GM19023 (cell line): ENCODE results near the gene MRPL12.
"Not testable (repeated sequence)": the region's sequence is repeated elsewhere in the genome, so short reads cannot be mapped to it uniquely, and the experiment has no call there.

Experiments
- ATAC-seq: cut with Tn5 transposase; IDR thresholded peaks from one replicate; pipeline ENCODE4 v1.9.1; 2021; ENCODE audit warnings: mild to moderate bottlenecking, moderate library complexity; ENCODE audit not compliant: unreplicated experiment

Gene MRPL12

GRCh38 chr17:81702934-81703746 is at the start of gene MRPL12:
Gene MRPL12 (plus strand): TSS chr17:81703367. CDS start chr17:81703502, 135 bp downstream.
- peak; percentile 72 for ATAC-seq

GRCh38 chr17:81655378-81656117 is 47.6 kb upstream of the MRPL12 start:
- no peak for ATAC-seq

DNA sequence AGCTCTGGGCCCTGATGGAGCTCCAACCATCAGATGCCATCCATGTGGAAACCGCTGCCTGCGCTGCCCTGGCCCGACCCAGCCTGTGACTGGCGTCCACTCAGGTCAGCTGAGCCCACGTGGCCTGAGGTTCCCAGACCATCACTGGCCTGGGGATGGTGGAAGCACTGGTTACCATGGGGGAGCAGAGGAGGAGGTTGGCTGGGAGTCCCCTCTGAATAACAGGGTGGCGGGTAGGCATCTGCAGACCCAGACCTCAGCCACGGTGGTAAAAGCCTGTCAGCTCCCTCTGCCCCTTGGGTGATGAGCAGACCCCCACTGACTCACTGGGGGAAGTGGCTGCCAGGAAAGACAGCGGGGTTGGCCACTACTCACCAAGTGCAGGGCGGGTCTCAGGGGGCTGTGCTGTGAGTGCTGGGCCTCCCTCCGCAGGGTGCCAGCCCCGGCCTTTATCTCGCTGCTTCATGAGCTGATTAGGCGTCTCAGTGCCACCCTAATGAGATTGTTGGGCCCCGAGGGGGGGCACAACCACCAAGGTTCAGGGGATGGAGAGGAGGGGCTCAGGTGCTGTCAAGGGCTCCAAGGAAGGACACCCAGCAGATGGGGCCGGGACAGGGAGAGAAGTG is 46.9 kb upstream of the MRPL12 start, which contains the start of gene PDE6G:
PDE6G (minus strand) TSS at position 425 of the 626 bp plus-strand sequence. CDS start 3,237 bp downstream, outside the sequence.
- ATAC-seq: no peak

GRCh38 chr17:81656835-81657234 is 46.3 kb upstream of the MRPL12 start:
- no peak for ATAC-seq

DNA sequence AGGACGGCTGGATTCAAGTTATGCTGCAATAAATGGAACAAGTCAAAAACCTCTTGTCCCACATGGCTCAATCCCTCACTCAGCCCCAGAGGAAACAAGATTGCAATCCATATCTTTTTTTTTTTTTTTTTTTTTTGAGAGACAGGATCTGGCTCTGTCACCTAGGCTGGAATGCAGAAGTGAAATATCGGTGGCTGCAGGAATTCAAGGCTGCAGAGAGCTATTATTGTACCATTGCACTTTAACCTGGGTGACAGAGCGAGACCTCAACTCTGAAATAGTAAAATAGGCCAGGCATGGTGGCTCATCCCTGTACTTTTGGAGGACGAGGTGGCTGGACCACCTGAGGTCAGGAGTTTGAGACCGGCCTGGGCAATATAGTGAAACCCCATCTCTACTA is 44.1 kb upstream of the MRPL12 start:
- no peak for ATAC-seq

DNA sequence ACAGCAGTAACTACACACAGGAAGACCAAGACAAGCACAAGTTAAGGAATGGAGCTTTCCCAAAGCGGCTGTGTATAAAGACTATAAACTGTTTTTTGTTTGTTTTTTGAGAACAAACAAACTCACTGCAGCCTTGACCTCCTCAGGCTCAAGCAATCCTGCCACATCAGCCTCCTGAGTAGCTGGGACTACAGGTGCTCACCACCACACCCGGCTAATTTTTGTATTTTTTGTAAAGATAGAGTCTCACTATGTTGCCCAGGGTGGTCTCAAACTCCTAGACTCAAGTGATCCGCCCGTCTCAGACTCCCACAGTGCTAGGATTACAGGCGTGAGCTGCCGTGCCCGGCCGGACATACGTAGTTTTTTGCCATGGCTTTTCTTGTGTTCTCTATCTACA is 42.7 kb upstream of the MRPL12 start:
- ATAC-seq: no peak

DNA sequence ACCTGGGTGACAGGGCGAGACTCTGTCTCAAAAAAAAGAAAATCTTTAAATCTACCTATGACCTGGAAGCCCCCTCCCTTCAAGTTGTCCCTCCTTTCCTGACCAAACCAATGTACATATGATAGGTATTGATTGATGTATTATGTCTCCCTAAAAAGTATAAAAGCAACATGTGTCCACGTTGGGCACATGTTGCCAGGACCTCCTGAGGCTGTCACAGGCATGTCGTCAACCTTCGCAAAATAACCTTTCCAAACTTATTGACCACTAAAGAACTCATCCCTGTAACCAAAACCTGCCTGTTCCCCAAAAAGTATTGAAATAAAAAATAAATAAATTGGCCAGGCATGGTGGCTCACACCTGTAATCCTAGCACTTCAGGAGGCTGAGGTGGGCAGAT is 41.2 kb upstream of the MRPL12 start:
- no peak for ATAC-seq

GRCh38 chr17:81664051-81664470 is 39.1 kb upstream of the MRPL12 start:
- ATAC-seq: no peak

GRCh38 chr17:81665205-81666091 is 37.7 kb upstream of the MRPL12 start:
- no peak for ATAC-seq

DNA sequence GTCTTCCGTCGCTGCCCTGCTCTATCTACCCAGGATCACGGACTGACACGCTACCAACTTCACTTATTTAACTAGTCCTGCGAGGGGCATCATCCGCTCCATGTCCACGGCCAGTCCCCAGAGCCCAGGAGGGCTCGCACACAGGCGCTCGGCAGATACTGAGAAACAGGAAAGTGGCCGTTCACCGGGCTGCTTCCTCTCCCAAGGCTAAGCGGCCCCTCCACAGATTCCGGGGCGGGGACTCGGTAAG is 37.1 kb upstream of the MRPL12 start:
- ATAC-seq: peak; percentile 8

GRCh38 chr17:81666342-81667191 is 36.6 kb upstream of the MRPL12 start, which contains the start of the genes CCDC137 and OXLD1:
Gene CCDC137 (plus strand): TSS chr17:81666737. CDS start chr17:81666767, 30 bp downstream.
Gene OXLD1 (minus strand): TSS chr17:81666605. CDS start chr17:81666577, 28 bp downstream.
- ATAC-seq: peak; percentile 89

GRCh38 chr17:81667754-81668153 is 35.4 kb upstream of the MRPL12 start:
- no peak for ATAC-seq

DNA sequence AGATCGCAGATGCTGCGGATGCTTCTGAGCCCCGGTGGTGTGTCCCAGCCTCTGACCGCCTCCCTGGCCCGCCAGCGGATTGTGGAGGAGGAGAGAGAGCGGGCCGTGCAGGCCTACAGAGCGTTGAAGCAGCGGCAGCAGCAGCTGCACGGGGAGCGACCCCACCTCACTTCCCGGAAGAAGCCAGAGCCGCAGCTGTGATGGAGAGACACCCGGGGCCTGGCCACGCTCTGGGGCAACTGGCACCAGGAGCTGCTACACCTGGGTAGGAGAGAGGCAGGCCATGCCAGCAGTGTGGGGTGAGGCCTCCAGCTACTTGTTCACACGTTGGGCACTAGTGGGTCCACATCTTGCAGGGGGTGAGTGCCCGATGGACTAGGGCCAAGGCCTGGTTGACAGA is 30.7 kb upstream of the MRPL12 start:
- ATAC-seq: no peak

- no peak for ATAC-seq
Observed at GRCh38 chr17:81672954-81673353, 30.2 kb upstream of the MRPL12 start.

DNA sequence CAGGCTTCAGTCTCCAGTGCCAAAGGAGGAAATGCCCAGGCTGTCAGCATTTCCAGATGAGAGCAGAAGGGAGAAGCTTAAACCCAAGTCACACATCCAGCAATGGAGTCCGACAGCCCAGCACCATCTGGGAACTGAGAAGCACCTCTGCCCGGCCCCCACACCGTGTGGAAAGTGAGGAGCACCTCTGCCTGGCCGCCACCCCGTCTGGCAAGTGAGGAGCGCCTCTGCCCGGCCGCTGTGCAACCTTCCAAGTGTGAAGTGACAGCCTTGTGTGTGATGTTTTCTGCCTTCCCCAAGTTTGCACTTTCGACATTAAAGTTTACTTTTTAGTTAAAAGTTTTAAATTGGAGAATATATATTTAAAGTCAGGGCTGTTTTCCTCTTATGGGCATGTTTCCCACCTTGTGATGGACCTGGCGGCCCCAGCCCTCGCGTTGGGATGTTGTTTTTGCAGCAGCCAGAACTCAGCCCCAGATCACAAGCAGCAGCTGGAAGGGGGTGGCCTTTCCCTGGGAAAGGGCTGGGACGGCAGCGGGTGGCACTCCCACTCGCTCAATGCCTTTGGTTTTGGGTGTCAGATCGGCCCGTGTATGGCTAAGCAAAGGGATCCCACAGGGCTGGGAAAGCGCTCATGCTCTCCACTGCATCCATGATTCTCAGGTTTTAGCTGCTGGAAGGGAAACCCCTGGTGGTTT is 29.5 kb upstream of the MRPL12 start:
- no peak for ATAC-seq

DNA sequence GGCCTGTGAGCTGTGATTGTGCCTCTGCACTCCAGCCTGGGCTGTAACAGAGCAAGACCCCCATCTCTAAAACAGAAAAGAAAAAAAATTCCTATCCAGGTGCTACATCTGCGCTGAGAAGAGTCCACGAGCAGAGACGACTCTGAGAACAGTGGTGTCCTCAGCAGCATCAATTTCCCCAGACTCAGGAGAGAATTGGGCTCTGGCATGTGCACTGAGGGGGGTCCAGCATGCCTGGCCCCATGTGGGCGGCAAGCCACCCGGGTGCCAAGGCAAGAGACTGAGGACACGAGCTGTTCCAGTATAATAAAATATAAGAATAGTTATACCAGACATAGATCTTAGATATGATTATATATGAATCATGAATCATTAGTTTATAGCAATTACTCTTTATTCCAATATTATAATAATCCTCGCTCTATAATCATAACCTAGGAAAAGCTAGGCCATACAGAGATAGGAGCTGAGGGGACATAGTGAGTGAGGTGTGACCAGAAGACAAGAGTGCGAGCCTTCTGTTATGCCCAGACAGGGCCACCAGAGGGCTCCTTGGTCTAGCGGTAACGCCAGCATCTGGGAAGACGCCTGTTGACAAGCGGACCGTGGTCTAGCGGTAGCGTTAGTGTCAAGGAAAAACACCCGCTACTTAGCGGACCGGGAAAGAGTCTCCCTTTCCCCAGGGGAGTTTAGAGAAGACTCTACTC is 27.5 kb upstream of the MRPL12 start:
- not testable (repeated sequence) for ATAC-seq

DNA sequence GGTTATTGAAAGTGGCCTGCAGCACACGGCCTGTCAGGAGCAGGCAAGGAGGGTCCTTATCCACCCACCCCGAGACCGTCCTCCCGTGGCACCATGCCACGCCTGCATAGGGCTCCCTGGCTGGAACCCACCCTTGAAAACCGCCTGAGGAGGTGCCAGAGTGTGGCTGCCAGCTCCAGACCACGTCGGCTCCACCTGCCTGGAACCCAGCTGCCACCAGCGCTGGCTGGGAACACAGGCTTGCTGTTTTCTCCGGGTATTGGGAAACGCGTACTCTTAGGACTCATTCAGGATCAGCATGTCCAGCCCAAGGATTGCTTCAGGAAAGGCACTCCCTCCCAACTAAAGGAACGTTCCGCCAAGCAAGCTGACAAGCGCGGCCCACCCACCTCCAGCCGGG is 26.3 kb upstream of the MRPL12 start:
- no peak for ATAC-seq

GRCh38 chr17:81680150-81680549 is 23.0 kb upstream of the MRPL12 start:
- ATAC-seq: no peak
